Activated CD8-positive, alpha-beta T cell treated with anti-CD3 and anti-CD28 coated beads, Interleukin-2, amount 10 ng/mL, durations not matched to agents 7 days and 5 days (primary cell): ENCODE results near the gene GPHN. TPM values are rescaled to one million over a fixed set of nuclear protein-coding genes. Genes with fewer than 3 reads are reported as not detected.

ENCODE experiments used
- ATAC-seq: fragments of 150-1000 bp; cut with Tn5 transposase; one replicate; pipeline ENCODE4 v1.10.0; 2021; ENCODE audit warnings: moderate library complexity
- CTCF ChIA-PET: fragments of 350-600 bp; sonication (Branson Sonifier 250); formaldehyde crosslinking; loops from one replicate; lab custom pipeline; 2021; ENCODE audit warnings: antibody characterized with exemption; lab: Charles Lee
- POLR2A ChIA-PET: fragments of 350-600 bp; sonication (Branson Sonifier 250); formaldehyde crosslinking; loops from one replicate; lab custom pipeline; 2021; ENCODE audit warnings: antibody characterized with exemption; lab: Charles Lee
- DNase-seq: peaks from one replicate; pipeline ENCODE4 v3.0.0-alpha.2; 2020
- H3K27ac Mint-ChIP-seq: one replicate; pipeline ENCODE4 v1.8.0; 2021; ENCODE audit warnings: mild to moderate bottlenecking, mixed read lengths
- H3K27me3 Mint-ChIP-seq: one replicate; pipeline ENCODE4 v1.8.0; 2021; ENCODE audit warnings: low read depth, mixed read lengths
- H3K36me3 Mint-ChIP-seq: one replicate; pipeline ENCODE4 v1.8.0; 2021; ENCODE audit warnings: low read depth, mixed read lengths
- H3K4me1 Mint-ChIP-seq: one replicate; pipeline ENCODE4 v1.8.0; 2021; ENCODE audit warnings: low read depth, mixed read lengths
- H3K4me3 Mint-ChIP-seq: one replicate; pipeline ENCODE4 v1.8.0; 2021; ENCODE audit warnings: mild to moderate bottlenecking, mixed read lengths
- H3K9me3 Mint-ChIP-seq: one replicate; pipeline ENCODE4 v1.8.0; 2022; ENCODE audit warnings: mixed read lengths; ENCODE audit not compliant: insufficient read depth
- total RNA-seq, 2 experiments: library from RNA; stranded (reverse); gene quantifications; one replicate each; pipeline ENCODE4 v1.2.3, GENCODE V29; 2021

GPHN gene
- total RNA-seq, 2 experiments from 2014 or later: 14.4 to 15.9 TPM

- Mint-ChIP-seq H3K27me3 (no peaks in the 10 kb centered on the region), H3K27ac (no peak overlapping the region), H3K36me3 (no peaks in the 10 kb centered on the region), H3K4me3 (no peak overlapping the region), H3K9me3 (no peaks in the 10 kb centered on the region), H3K4me1 (no peaks in the 10 kb centered on the region)
- no peak for DNase-seq
- ChIA-PET POLR2A (no interaction called here), CTCF (no interaction called here)
- no peak for ATAC-seq
Measured at GRCh38 chr14:66638689-66639088, 130.7 kb downstream of the GPHN start.

GRCh38 chr14:66641861-66642635 lies 134.1 kb downstream of the GPHN start:
- ChIA-PET POLR2A (interaction anchor here (0.6 kb wide), 1 partner anchor 583 kb away, joined by 3 read pairs; no protein-coding TSS in a partner anchor), CTCF (no interaction called here)
- Mint-ChIP-seq H3K36me3 (no peaks in the 10 kb centered on the region), H3K4me3 (no peak overlapping the region), H3K4me1 (no peaks in the 10 kb centered on the region), H3K9me3 (no peaks in the 10 kb centered on the region), H3K27ac (no peak overlapping the region), H3K27me3 (no peaks in the 10 kb centered on the region)
- DNase-seq: no peak
- no peak for ATAC-seq

- ChIA-PET POLR2A (no interaction called here), CTCF (no interaction called here)
- Mint-ChIP-seq H3K27ac (no peak overlapping the region), H3K9me3 (no peaks in the 10 kb centered on the region), H3K36me3 (no peaks in the 10 kb centered on the region), H3K4me1 (no peaks in the 10 kb centered on the region), H3K4me3 (no peak overlapping the region), H3K27me3 (no peaks in the 10 kb centered on the region)
- DNase-seq (no peak), ATAC-seq (no peak)
Measured at GRCh38 chr14:66643344-66643743, 135.4 kb downstream of the GPHN start.

- peaks cover 13% of the 10 kb centered on the region for H3K4me1 Mint-ChIP-seq
- H3K4me3 Mint-ChIP-seq: no peak overlapping the region
- H3K36me3 Mint-ChIP-seq: no peaks in the 10 kb centered on the region
- H3K27ac Mint-ChIP-seq: no peak overlapping the region
- no peaks in the 10 kb centered on the region for H3K27me3 Mint-ChIP-seq
- ChIA-PET POLR2A (no interaction called here), CTCF (no interaction called here)
- H3K9me3 Mint-ChIP-seq: no peaks in the 10 kb centered on the region
- ATAC-seq (no peak), DNase-seq (no peak)
Measured at GRCh38 chr14:66645716-66646115, 137.8 kb downstream of the GPHN start.

GRCh38 chr14:66649498-66649897 lies 141.6 kb downstream of the GPHN start:
- Mint-ChIP-seq H3K36me3 (no peaks in the 10 kb centered on the region), H3K27me3 (no peaks in the 10 kb centered on the region), H3K9me3 (no peaks in the 10 kb centered on the region), H3K27ac (no peak overlapping the region), H3K4me3 (no peak overlapping the region), H3K4me1 (peaks cover 13% of the 10 kb centered on the region)
- DNase-seq (no peak), ATAC-seq (no peak)
- ChIA-PET POLR2A (interaction anchor here (0.7 kb wide), 1 partner anchor 949 kb away, joined by 4 read pairs; no protein-coding TSS in a partner anchor), CTCF (interaction anchor here (1.2 to 1.4 kb wide), 2 partner anchors 248 to 636 kb away, joined by 3 to 4 read pairs; no protein-coding TSS in a partner anchor)

- ChIA-PET POLR2A (no interaction called here), CTCF (interaction anchor here (1.2 kb wide), 1 partner anchor 249 kb away, joined by 3 read pairs; no protein-coding TSS in a partner anchor)
- DNase-seq: no peak
- no peak overlapping the region for H3K27ac Mint-ChIP-seq
- H3K4me3 Mint-ChIP-seq: no peak overlapping the region
- no peaks in the 10 kb centered on the region for H3K9me3 Mint-ChIP-seq
- no peak for ATAC-seq
- no peaks in the 10 kb centered on the region for H3K36me3 Mint-ChIP-seq
- peaks cover 13% of the 10 kb centered on the region for H3K4me1 Mint-ChIP-seq
- no peaks in the 10 kb centered on the region for H3K27me3 Mint-ChIP-seq
Measured at GRCh38 chr14:66650491-66650911, 142.6 kb downstream of the GPHN start.

- DNase-seq (no peak), ATAC-seq (no peak)
- peaks cover 3% of the 10 kb centered on the region for H3K36me3 Mint-ChIP-seq
- H3K4me1 Mint-ChIP-seq: peaks cover 13% of the 10 kb centered on the region
- ChIA-PET CTCF (no interaction called here), POLR2A (interaction anchor here (0.6 kb wide), 1 partner anchor 23 kb away, joined by 3 read pairs; no protein-coding TSS in a partner anchor)
- no peaks in the 10 kb centered on the region for H3K27me3 Mint-ChIP-seq
- H3K27ac Mint-ChIP-seq: no peak overlapping the region
- peaks cover 8% of the 10 kb centered on the region for H3K9me3 Mint-ChIP-seq
- H3K4me3 Mint-ChIP-seq: no peak overlapping the region
Measured at GRCh38 chr14:66651536-66652220, 143.7 kb downstream of the GPHN start.

- H3K27ac Mint-ChIP-seq: no peak overlapping the region
- H3K9me3 Mint-ChIP-seq: peaks cover 14% of the 10 kb centered on the region
- H3K4me3 Mint-ChIP-seq: no peak overlapping the region
- peaks cover 13% of the 10 kb centered on the region for H3K4me1 Mint-ChIP-seq
- ATAC-seq: no peak
- H3K27me3 Mint-ChIP-seq: no peaks in the 10 kb centered on the region
- ChIA-PET POLR2A (no interaction called here), CTCF (no interaction called here)
- no peak for DNase-seq
- H3K36me3 Mint-ChIP-seq: peaks cover 3% of the 10 kb centered on the region
Measured at GRCh38 chr14:66652525-66653106, 144.7 kb downstream of the GPHN start.

- Mint-ChIP-seq H3K4me1 (no peaks in the 10 kb centered on the region), H3K27ac (no peak overlapping the region), H3K36me3 (peaks cover 3% of the 10 kb centered on the region), H3K4me3 (no peak overlapping the region), H3K9me3 (peaks cover 29% of the 10 kb centered on the region), H3K27me3 (no peaks in the 10 kb centered on the region)
- CTCF ChIA-PET: interaction anchor here (1.4 kb wide), 1 partner anchor 33 kb away, joined by 7 read pairs; no protein-coding TSS in a partner anchor
- no peak for DNase-seq
- POLR2A ChIA-PET: interaction anchor here (0.6 kb wide), 1 partner anchor 665 kb away, joined by 3 read pairs; no protein-coding TSS in a partner anchor
- no peak for ATAC-seq
Measured at GRCh38 chr14:66657780-66658179, 149.8 kb downstream of the GPHN start.

- no peak overlapping the region for H3K4me3 Mint-ChIP-seq
- DNase-seq (no peak), ATAC-seq (no peak)
- H3K4me1 Mint-ChIP-seq: no peaks in the 10 kb centered on the region
- CTCF ChIA-PET: interaction anchor here (0.6 kb wide), 1 partner anchor 1248 kb away, joined by 3 read pairs; no protein-coding TSS in a partner anchor
- peaks cover 27% of the 10 kb centered on the region for H3K9me3 Mint-ChIP-seq
- H3K36me3 Mint-ChIP-seq: no peaks in the 10 kb centered on the region
- no peak overlapping the region for H3K27ac Mint-ChIP-seq
- H3K27me3 Mint-ChIP-seq: no peaks in the 10 kb centered on the region
- POLR2A ChIA-PET: no interaction called here
Measured at GRCh38 chr14:66662374-66662773, 154.4 kb downstream of the GPHN start.

GRCh38 chr14:66677780-66678179 lies 169.8 kb downstream of the GPHN start:
- H3K27ac Mint-ChIP-seq: no peak overlapping the region
- no peak for DNase-seq

More at GRCh38 chr14:66677780-66678179, 169.8 kb downstream of the GPHN start:
- POLR2A ChIA-PET: no interaction called here
- H3K4me1 Mint-ChIP-seq: no peaks in the 10 kb centered on the region
- H3K36me3 Mint-ChIP-seq: peaks cover 6% of the 10 kb centered on the region
- peaks cover 54% of the 10 kb centered on the region for H3K9me3 Mint-ChIP-seq
- no peak overlapping the region for H3K4me3 Mint-ChIP-seq
- no peaks in the 10 kb centered on the region for H3K27me3 Mint-ChIP-seq
- no peak for ATAC-seq
- CTCF ChIA-PET: no interaction called here
